ENCODE measurements around the gene HRK. TPM values are rescaled to one million over a fixed set of nuclear protein-coding genes. Genes with fewer than 3 reads are reported as not detected.

HRK gene
- total and polyA plus RNA-seq, 2 of the 4 experiments (the other 2 are of a cell fraction): not detected

GRCh38 chr12:116891019-116891418, 9.8 kb upstream of the HRK start:
- Histone ChIP-seq H4K20me1 (ENCODE audit: insufficient read depth, low read length) (no peaks in the 10 kb centered on the region), H3K27ac (ENCODE audit: insufficient read depth, low read length) (no peak overlapping the region), H3K23ac (ENCODE audit: low read depth, low read length) (no peak overlapping the region), H2BK5ac (ENCODE audit: low read depth, low read length, poor library complexity, severe bottlenecking) (no peak overlapping the region), H2AFZ (replicated peaks; ENCODE audit: low read length, poor library complexity) (no peak overlapping the region), H3K14ac (replicated peaks; ENCODE audit: low read depth, low read length) (no peak overlapping the region), H3K4me3 (ENCODE audit: insufficient read depth, low read depth, low read length) (no peak overlapping the region), H3K4me2 (ENCODE audit: low read depth, low read length) (no peak overlapping the region), H2AK9ac (replicated peaks; ENCODE audit: low read depth, low read length, poor library complexity) (no peak overlapping the region), H4K5ac (ENCODE audit: low read depth, low read length) (no peak overlapping the region), H3K79me1 (ENCODE audit: low read depth in 1 of 2, low read length in 2 of 2) (no peaks in the 10 kb centered on the region), H3K56ac (ENCODE audit: extremely low read depth, insufficient read depth, low read length) (no peak overlapping the region), H4K91ac (ENCODE audit: insufficient read depth, low read depth, low read length) (no peak overlapping the region), H2AK5ac (ENCODE audit: low read depth, low read length) (no peak overlapping the region), H3K4ac (ENCODE audit: low read depth, low read length) (no peak overlapping the region), H3K9me1 (ENCODE audit: insufficient read depth, low read length) (no peaks in the 10 kb centered on the region), H2BK20ac (ENCODE audit: low read depth, low read length) (no peak overlapping the region), H4K8ac (ENCODE audit: low read depth in 2 of 2, low read length in 2 of 2) (no peak overlapping the region), H3K9me3 (ENCODE audit: control insufficient read depth, insufficient read depth, low read length) (peaks cover 2% of the 10 kb centered on the region; the same call in 1 of the 2 replicates), H3K9ac (ENCODE audit: low read depth, low read length) (no peak overlapping the region), H2BK15ac (ENCODE audit: low read depth, low read length) (no peak overlapping the region), H3K4me1 (ENCODE audit: control insufficient read depth, insufficient read depth, low read length) (no peaks in the 10 kb centered on the region), H3K18ac (ENCODE audit: low read depth, low read length) (no peak overlapping the region), H3K27me3 (ENCODE audit: control insufficient read depth, insufficient read depth, low read length) (peaks cover 14% of the 10 kb centered on the region), H2BK120ac (ENCODE audit: low read depth, low read length) (no peak overlapping the region), H3K36me3 (ENCODE audit: control insufficient read depth, insufficient read depth, low read length) (no peaks in the 10 kb centered on the region)
- no peak for ATAC-seq (ENCODE audit: low read depth)
- in situ Hi-C loops (cut with MboI; ENCODE audit: low sequenced_read_pairs) (no loop called here), dilution Hi-C loops (cut with HindIII; ENCODE audit: low sequenced_read_pairs, unreplicated experiment) (no loop called here), intact Hi-C loops (cut with micrococcal nuclease) (no loop called here)
- TF ChIP-seq RCOR1 (IDR thresholded peaks at IDR 0.05; ENCODE audit: insufficient replicate concordance, low read length) (no peak), CHD1 (IDR thresholded peaks at IDR 0.05; ENCODE audit: low read depth, low read length) (no peak), CTCF (conservative IDR thresholded peaks at IDR 0.05; ENCODE audit: low read depth, low read length) (no peak), USF2 (IDR thresholded peaks at IDR 0.05; ENCODE audit: low read depth, low read length) (no peak), POLR2A (IDR thresholded peaks at IDR 0.05; ENCODE audit: low read depth, low read length) (no peak), MAZ (IDR thresholded peaks at IDR 0.05; ENCODE audit: borderline replicate concordance, low read depth, low read length) (no peak), FOS (IDR thresholded peaks at IDR 0.05; ENCODE audit: low read depth, low read length) (no peak)
- WGBS, 2 experiments (ENCODE audit: extremely low coverage in 2 of 2, insufficient read length in 1 of 2): no CpG with 5 or more reads among the region's 3 CpGs
- CTCF ChIA-PET: no interaction called here
- POLR2A ChIA-PET (ENCODE audit: unreplicated experiment): no interaction called here
- BruUV-seq (replicated peaks): no TSS peak
- no peak for DNase-seq

Data from IMR-90 (cell line).